Heart right ventricle (tissue), 16 donors: Measurements from ENCODE around the gene DHX35. TPM values are rescaled to one million over a fixed set of nuclear protein-coding genes. Genes with fewer than 3 reads are reported as not detected.

Source experiments
- ATAC-seq, 8 donors: fragments of 200-7000 bp; cut with Tn5 transposase; one replicate each; pipeline ENCODE4 v1.9.1; 2020; ENCODE audit warnings: mild to moderate bottlenecking in 8 of 8, moderate library complexity in 8 of 8, moderate number of reproducible peaks in 1 of 8
- DNase-seq, 2 donors: peaks; one replicate each; pipeline ENCODE4 v3.0.0-alpha.2; 2020
- H3K27ac ChIP-seq, 10 donors: fragments of 200-600 bp; sonication (generic) in 2 of 10; one replicate each; pipeline versions ENCODE4 v1.5.0 to v1.8.0; 2020 to 2022; ENCODE audit warnings: mild to moderate bottlenecking in 3 of 10
- H3K27me3 ChIP-seq, 7 donors: fragments of 200-600 bp; one replicate each; pipeline ENCODE4 v1.8.0; 2021 to 2022; ENCODE audit warnings: mild to moderate bottlenecking in 2 of 7
- H3K36me3 ChIP-seq, 9 donors: fragments of 200-600 bp; sonication (generic) in 1 of 9; one replicate each; pipeline versions ENCODE4 v1.5.0 to v1.8.0; 2020 to 2022; ENCODE audit warnings: mild to moderate bottlenecking in 2 of 9
- H3K4me1 ChIP-seq, 9 donors: fragments of 200-600 bp; sonication (generic) in 1 of 9; one replicate each; pipeline versions ENCODE4 v1.5.0 to v1.8.0; 2020 to 2022; ENCODE audit warnings: mild to moderate bottlenecking in 4 of 9
- H3K4me3 ChIP-seq, 10 donors: fragments of 200-600 bp; sonication (generic) in 2 of 10; one replicate each; pipeline versions ENCODE4 v1.5.0 to v1.8.0; 2020 to 2022; ENCODE audit warnings: mild to moderate bottlenecking in 7 of 10, moderate library complexity in 2 of 10
- H3K9me3 ChIP-seq, 11 donors: fragments of 200-600 bp in 10 of 11; sonication (generic) in 2 of 11; one replicate each; pipeline versions ENCODE4 v1.5.0 to v1.8.0; 2013 to 2022; ENCODE audit warnings: mild to moderate bottlenecking in 2 of 11, control low read depth in 1 of 11, moderate library complexity in 1 of 11
- CTCF ChIP-seq, 9 donors: fragments of 200-600 bp; sonication (generic) in 2 of 9; IDR thresholded peaks; one replicate each; pipeline versions ENCODE4 v1.5.0 to v1.8.0; 2021 to 2022; ENCODE audit warnings: antibody characterized with exemption in 9 of 9, mild to moderate bottlenecking in 5 of 9, moderate library complexity in 1 of 9
- WGBS, 2 donors: extraction: QIAGEN DNeasy Blood & Tissue Kit; methylation state at CpG; one replicate each; pipeline ENCODE4 v1.1.7; 2013; ENCODE audit warnings: inconsistent platforms in 1 of 2; 5-methylcytosine and 5-hydroxymethylcytosine counted together
- intact Hi-C, 10 donors: fragments of 100-400 bp; cut with DNase I; formaldehyde crosslinking; loops; one replicate each; pipeline versions ENCODE4 v1.11.1 to v1.14.2; 2022
- polyA plus RNA-seq, 2 donors: library from polyadenylated mRNA; stranded (reverse); fragments of 200-250 nt; gene quantifications; one replicate each; pipeline ENCODE4 v1.2.3, GENCODE V29; 2013
- total RNA-seq, 10 donors: library from RNA; stranded (reverse); fragmentation: NEBNext Ultra II Directional in 3 of 10; extraction: Animal tissue kit (Norgen Biotek cat#: 25700) in 3 of 10; gene quantifications; one replicate each; pipeline versions ENCODE4 v1.2.1 to v1.2.4, GENCODE V29; 2021 to 2023
- donor health status: Arrhythmogenic right ventricular cardiomyopathy.
- donor health status: ischemic (EF 13 %, LVEDD 7.1; RV severe dilation, severe dysfunction).
- donor health status: healthy with polysubstance abuse.
- donor health status: DM: no; HTN: yes; CAD: no.
- donor health status: DM: no; HTN: no; CAD: no.
- donor health status: ischemic (EF 25% LVEDD 6.9; RV normal size, moderate dysfunction).
- donor health status: ischemic (EF 25% LVEDD 5.7; RV mildly dilated, moderate dysfunction).
- donor health status: healthy.
- donor health status: DM: yes; HTN: yes; CAD: no.
- donor health status: Ischemic cardiomyopathy.
- donor health status: ischemic (EF 35%, LVEDD 5.7; RV mildly dilated, moderate dysfunction).
- donor health status: nonischemic (EF 11% LVEDD 7.7; RV severe dilation, severe dysfunction).
- donor health status: DM: yes; HTN: yes; CAD: no.
- donor health status: PGD.
- donor health status: ischemic (EF 29% LVEDD 5.4; RV normal size, mild dysfunction).
- donor health status: nonischemic (EF 23%, LVEDD 6.1; RV moderate dilation, normal function).

DHX35 gene
- total and polyA plus RNA-seq, 12 donors = 5.1 to 14.3 (median 10.2) TPM

GRCh38 chr20:38939686-38940085 is 22.5 kb upstream of the DHX35 start:
- intact Hi-C loops = no loop called here
- no peak for ATAC-seq
- TF ChIP-seq CTCF (IDR thresholded peaks at IDR 0.05) = no peak
- 76 to 88% methylated on average over 2 of the region's 2 CpGs for WGBS, 2 donors
- H3K4me1 ChIP-seq = no peaks in the 10 kb centered on the region
- no peaks in the 10 kb centered on the region for H3K27me3 ChIP-seq
- DNase-seq = no peak
- peaks cover 0 to 31% (median 0%) of the 10 kb centered on the region in 9 donors for H3K36me3 ChIP-seq
- H3K4me3 ChIP-seq = no peak overlapping the region
- no peaks in the 10 kb centered on the region for H3K9me3 ChIP-seq
- H3K27ac ChIP-seq = no peak overlapping the region

DNA sequence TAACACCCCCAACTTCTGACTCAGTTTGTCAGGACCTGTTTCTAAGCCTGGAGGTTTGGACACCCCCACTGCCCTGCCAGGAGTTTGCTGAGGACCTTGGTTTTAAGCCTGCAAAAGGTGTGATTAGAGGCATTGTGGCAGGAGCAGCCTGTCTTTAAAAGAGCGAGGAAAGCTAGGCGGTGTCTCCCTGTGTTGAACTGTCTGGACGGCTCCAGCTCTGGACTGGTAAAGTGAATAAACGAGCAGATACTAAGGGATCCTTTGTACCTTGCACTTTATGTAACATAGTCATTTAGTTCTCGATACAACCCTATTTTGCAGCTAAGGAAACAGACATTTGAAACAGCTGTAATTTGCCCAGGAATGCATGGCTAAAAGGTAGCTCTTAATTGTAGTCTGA is 21.5 kb upstream of the DHX35 start:
- Histone ChIP-seq H3K36me3 (peaks cover 0 to 35% (median 0%) of the 10 kb centered on the region in 9 donors), H3K27me3 (no peaks in the 10 kb centered on the region), H3K27ac (no peak overlapping the region), H3K4me3 (no peak overlapping the region), H3K9me3 (no peaks in the 10 kb centered on the region), H3K4me1 (no peaks in the 10 kb centered on the region)
- WGBS, 2 donors = 96% methylated on average over 5 of the region's 5 CpGs
- no peak for DNase-seq
- TF ChIP-seq CTCF (IDR thresholded peaks at IDR 0.05) = no peak
- ATAC-seq = no peak
- intact Hi-C loops = no loop called here

DNA sequence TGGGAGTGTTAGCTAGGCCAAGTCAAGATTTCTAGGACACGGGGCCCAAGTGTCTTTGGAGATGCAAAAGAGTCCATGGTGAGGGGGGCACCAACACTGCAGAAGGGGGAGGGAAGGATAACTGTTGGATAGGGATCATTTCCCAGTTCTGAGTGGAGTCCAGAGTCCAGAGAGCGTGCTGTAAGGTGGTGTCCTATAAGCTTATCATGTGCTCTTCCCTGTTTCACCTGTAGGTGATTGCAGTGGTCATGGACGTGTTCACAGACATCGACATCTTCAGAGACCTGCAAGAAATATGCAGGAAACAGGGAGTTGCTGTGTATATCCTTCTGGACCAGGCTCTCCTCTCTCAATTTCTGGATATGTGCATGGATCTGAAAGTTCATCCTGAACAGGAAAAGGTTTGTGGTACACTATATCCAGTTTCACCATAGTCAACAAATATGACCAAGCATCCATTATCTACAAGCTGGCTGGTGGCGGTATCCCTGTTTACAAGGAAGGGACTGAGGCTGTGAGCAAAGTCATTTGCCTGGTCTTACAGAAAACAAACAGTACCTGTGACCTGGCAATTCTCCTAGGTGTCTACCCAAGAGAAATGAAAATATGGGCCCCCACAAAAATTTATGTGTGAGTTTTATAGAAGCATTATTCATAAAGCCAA is 20.3 kb upstream of the DHX35 start:
- H3K4me1 ChIP-seq = no peaks in the 10 kb centered on the region
- no peak for ATAC-seq
- 95 to 96% methylated on average over 5 of the region's 5 CpGs for WGBS, 2 donors
- no peaks in the 10 kb centered on the region for H3K9me3 ChIP-seq
- no peak for TF ChIP-seq CTCF (IDR thresholded peaks at IDR 0.05)
- intact Hi-C loops = no loop called here
- H3K27me3 ChIP-seq = no peaks in the 10 kb centered on the region
- H3K27ac ChIP-seq = no peak overlapping the region
- DNase-seq = no peak
- H3K36me3 ChIP-seq = peaks cover 0 to 37% (median 0%) of the 10 kb centered on the region in 9 donors
- H3K4me3 ChIP-seq = no peak overlapping the region

DNA sequence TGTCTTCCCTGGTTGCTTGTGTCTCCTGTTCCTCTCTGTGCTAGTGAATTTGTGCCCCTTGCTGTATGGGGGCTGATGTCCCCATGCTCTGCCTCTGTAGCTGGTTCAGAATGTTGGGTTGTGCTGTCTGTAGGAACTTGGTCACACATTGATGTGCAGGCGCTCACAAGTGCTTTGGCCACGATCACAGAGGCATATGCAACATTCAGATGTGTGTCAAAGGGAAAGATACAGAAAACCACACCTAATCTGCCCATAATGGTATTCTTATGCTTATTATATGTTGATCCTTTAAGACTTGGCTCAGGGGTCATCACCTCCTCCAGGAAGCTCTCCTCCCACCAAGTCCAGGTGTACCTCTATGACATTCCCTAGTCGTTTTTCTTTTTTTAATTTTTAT is 17.1 kb upstream of the DHX35 start:
- intact Hi-C loops = no loop called here
- H3K9me3 ChIP-seq = no peaks in the 10 kb centered on the region
- ATAC-seq (no peak), DNase-seq (no peak)
- H3K27me3 ChIP-seq = no peaks in the 10 kb centered on the region
- WGBS, 2 donors = 96 to 98% methylated on average over 3 of the region's 3 CpGs
- no peak for TF ChIP-seq CTCF (IDR thresholded peaks at IDR 0.05)
- no peak overlapping the region for H3K27ac ChIP-seq
- no peaks in the 10 kb centered on the region for H3K4me1 ChIP-seq
- peaks cover 0 to 51% (median 0%) of the 10 kb centered on the region in 9 donors for H3K36me3 ChIP-seq
- no peak overlapping the region for H3K4me3 ChIP-seq
